Measurements from ENCODE around the gene FRK.
"Not testable (repeated sequence)": the region's sequence is repeated elsewhere in the genome, so short reads cannot be mapped to it uniquely, and the experiment has no call there.

FRK gene

DNA sequence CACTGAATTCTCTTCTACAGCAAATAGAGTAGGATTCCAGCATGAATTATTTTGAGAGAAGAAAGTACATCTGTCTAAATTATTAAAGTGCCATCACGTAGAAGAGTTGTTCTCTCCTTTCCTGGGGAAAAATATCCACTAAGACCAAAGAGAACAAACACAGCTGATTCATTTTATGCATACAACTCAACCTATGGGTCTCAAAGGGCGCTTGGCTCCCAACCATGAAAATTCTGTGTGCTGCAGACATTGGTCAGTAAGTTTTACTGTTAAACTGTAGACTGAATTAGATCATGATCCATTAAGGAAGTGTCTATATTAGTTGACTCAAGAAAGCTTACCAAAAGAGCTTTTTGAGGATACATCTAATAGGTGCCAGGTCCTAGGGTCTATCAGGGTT, 83.5 kb downstream of the FRK start:
- H3K4me3 ChIP-seq (ENCODE audit: low read depth, low read length), result no peak overlapping the region

DNA sequence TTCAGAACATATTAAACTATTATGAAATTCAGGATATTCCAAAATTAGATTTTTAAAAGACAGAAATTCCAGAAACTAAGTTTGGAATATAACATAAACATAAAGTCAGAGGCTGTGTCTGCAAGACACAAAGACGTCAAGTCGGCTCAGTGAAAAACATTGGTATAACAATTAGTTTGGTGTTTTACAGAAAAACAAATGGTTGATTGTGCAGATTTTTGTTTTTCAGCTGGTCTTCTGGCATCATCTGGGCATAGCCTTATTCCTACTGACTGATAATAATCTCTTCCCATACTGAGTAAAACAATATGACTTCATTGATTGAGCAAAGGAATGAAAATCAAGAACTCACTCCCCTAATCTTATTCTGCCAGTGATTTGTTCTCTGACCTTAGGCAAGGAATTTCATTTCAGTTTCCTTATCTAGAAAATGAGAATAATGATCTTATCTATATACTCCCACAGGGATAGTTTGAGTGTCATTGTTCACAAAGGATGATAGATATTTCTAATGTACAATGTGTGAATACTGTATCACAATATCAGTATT, 84.3 kb downstream of the FRK start:
- no peak overlapping the region for H3K9ac ChIP-seq (ENCODE audit: low read depth, low read length)
- H3K27me3 ChIP-seq (ENCODE audit: control insufficient read depth, insufficient read depth, low read length), result no peaks in the 10 kb centered on the region
- H3K9me3 ChIP-seq (ENCODE audit: control insufficient read depth, insufficient read depth, low read length), result no peaks in the 10 kb centered on the region
- H3K36me3 ChIP-seq (ENCODE audit: control insufficient read depth, insufficient read depth, low read length), result no peaks in the 10 kb centered on the region
- no peaks in the 10 kb centered on the region for H3K4me1 ChIP-seq (ENCODE audit: control insufficient read depth, insufficient read depth, low read length)
- H3K4me3 ChIP-seq (ENCODE audit: low read depth, low read length), result no peak overlapping the region
- H3K27ac ChIP-seq (ENCODE audit: low read depth, low read length), result no peak overlapping the region

More for the DNA sequence above, 83.5 kb downstream of the FRK start:
- Histone ChIP-seq H3K27ac (ENCODE audit: low read depth, low read length) (no peak overlapping the region), H3K9ac (ENCODE audit: low read depth, low read length) (no peak overlapping the region), H3K9me3 (ENCODE audit: control insufficient read depth, insufficient read depth, low read length) (no peaks in the 10 kb centered on the region), H3K4me1 (ENCODE audit: control insufficient read depth, insufficient read depth, low read length) (no peaks in the 10 kb centered on the region), H3K36me3 (ENCODE audit: control insufficient read depth, insufficient read depth, low read length) (no peaks in the 10 kb centered on the region), H3K27me3 (ENCODE audit: control insufficient read depth, insufficient read depth, low read length) (no peaks in the 10 kb centered on the region)

DNA sequence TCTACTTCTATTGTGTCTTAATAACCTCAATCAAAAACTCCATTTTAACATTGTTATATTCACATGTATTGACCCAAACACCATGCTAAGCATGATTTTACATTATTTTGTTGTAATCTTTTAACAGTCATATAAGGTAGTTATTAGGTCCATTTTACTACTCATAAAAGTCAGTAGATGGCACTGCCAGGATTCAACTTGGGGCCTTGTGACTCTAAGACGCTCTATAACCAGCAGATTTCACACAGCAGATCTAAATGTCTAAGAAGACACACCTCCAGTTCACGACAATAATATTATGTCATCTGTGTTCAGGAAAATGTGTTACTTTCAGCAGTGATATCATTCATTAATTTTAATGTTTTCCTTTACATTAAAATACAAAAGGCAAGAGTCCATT, 88.0 kb downstream of the FRK start:
- Histone ChIP-seq H3K27ac (ENCODE audit: low read depth, low read length) (no peak overlapping the region), H3K9me3 (ENCODE audit: control insufficient read depth, insufficient read depth, low read length) (no peaks in the 10 kb centered on the region), H3K4me1 (ENCODE audit: control insufficient read depth, insufficient read depth, low read length) (peaks cover 14% of the 10 kb centered on the region; the same call in 1 of the 2 replicates), H3K4me3 (ENCODE audit: low read depth, low read length) (no peak overlapping the region), H3K36me3 (ENCODE audit: control insufficient read depth, insufficient read depth, low read length) (no peaks in the 10 kb centered on the region), H3K9ac (ENCODE audit: low read depth, low read length) (no peak overlapping the region), H3K27me3 (ENCODE audit: control insufficient read depth, insufficient read depth, low read length) (no peaks in the 10 kb centered on the region)

DNA sequence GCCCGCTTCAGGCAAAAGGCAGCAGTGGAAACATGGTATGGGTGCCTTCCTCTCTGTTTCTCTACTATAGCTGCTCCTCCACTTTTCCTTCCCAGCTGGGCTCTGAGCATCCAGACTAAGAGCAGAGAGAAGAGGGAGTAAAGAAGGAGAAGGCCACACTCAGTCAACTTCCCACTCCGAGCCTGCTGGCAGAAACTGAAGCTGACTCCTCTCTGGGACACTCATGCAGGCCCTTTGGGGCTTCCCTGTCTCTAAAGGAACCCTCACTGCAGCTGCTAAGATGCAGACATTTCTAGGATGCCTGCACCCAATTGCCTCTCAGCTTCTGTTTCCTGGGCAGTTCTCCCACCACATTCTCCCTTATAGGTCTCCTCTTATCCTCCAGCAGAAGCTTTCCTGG, 88.9 kb downstream of the FRK start:
- Histone ChIP-seq H3K4me1 (ENCODE audit: control insufficient read depth, insufficient read depth, low read length) (peaks cover 14% of the 10 kb centered on the region; the same call in 1 of the 2 replicates), H3K27me3 (ENCODE audit: control insufficient read depth, insufficient read depth, low read length) (no peaks in the 10 kb centered on the region), H3K4me3 (ENCODE audit: low read depth, low read length) (no peak overlapping the region), H3K9me3 (ENCODE audit: control insufficient read depth, insufficient read depth, low read length) (no peaks in the 10 kb centered on the region), H3K27ac (ENCODE audit: low read depth, low read length) (no peak overlapping the region), H3K9ac (ENCODE audit: low read depth, low read length) (no peak overlapping the region), H3K36me3 (ENCODE audit: control insufficient read depth, insufficient read depth, low read length) (no peaks in the 10 kb centered on the region)

DNA sequence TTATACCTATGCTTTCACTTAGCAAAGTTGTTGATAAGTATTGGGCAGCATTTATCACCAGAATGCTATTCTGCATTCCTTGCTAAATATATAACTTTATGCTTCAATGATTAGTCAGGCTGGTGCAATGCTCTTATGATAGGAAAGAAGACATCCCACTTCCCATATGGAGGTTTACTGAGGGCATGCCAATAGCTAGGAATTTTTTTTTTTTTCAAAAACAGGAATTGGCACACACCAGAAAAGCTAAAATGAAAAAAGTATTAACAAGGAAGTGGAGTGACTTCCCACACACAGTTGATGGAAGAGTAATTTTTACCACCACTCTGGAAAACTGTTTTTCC, 90.8 kb downstream of the FRK start:
- Histone ChIP-seq H3K27ac (ENCODE audit: low read depth, low read length) (no peak overlapping the region), H3K4me3 (ENCODE audit: low read depth, low read length) (no peak overlapping the region), H3K9me3 (ENCODE audit: control insufficient read depth, insufficient read depth, low read length) (no peaks in the 10 kb centered on the region), H3K27me3 (ENCODE audit: control insufficient read depth, insufficient read depth, low read length) (no peaks in the 10 kb centered on the region), H3K36me3 (ENCODE audit: control insufficient read depth, insufficient read depth, low read length) (no peaks in the 10 kb centered on the region), H3K4me1 (ENCODE audit: control insufficient read depth, insufficient read depth, low read length) (peaks cover 14% of the 10 kb centered on the region; the same call in 1 of the 2 replicates), H3K9ac (ENCODE audit: low read depth, low read length) (no peak overlapping the region)

DNA sequence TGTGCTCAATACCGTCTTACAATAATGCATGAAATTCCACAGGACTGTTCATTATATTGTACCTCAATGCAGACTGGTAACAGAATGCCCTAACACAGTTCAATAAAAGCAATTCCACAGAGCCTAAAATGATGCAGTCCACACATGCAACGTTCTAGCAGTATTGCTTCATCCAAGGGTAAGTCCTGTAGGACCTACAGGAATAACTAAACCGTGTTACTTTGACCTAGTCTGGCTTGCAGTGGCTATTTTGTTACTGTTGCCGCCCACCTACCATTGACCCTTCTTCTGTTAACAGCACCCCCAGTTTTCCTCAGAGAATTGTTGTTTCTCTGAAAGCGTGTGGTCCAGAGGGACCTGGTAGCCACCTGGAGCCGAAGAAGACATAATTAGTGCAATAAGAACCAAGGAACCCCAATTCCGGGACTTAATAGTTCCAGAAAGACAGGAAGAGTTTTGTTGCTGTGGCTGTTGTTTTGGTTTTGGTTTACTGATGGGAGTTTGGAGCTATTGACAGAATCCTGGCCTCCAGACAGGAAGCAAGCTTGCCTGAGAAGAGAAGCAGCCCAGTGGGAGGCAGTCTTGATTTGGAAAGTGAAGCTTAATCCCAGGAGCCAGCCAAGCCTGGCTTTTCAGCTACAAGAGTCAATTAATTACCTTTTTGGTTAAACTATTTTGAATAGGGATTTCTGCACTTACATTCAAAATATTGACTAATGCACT, 91.3 kb downstream of the FRK start:
- Histone ChIP-seq H3K36me3 (ENCODE audit: control insufficient read depth, insufficient read depth, low read length) (no peaks in the 10 kb centered on the region), H3K27ac (ENCODE audit: low read depth, low read length) (peak overlapping the region; percentile 13), H3K4me1 (ENCODE audit: control insufficient read depth, insufficient read depth, low read length) (peaks cover 14% of the 10 kb centered on the region; the same call in 1 of the 2 replicates), H3K4me3 (ENCODE audit: low read depth, low read length) (no peak overlapping the region), H3K9ac (ENCODE audit: low read depth, low read length) (no peak overlapping the region), H3K9me3 (ENCODE audit: control insufficient read depth, insufficient read depth, low read length) (no peaks in the 10 kb centered on the region), H3K27me3 (ENCODE audit: control insufficient read depth, insufficient read depth, low read length) (no peaks in the 10 kb centered on the region)

DNA sequence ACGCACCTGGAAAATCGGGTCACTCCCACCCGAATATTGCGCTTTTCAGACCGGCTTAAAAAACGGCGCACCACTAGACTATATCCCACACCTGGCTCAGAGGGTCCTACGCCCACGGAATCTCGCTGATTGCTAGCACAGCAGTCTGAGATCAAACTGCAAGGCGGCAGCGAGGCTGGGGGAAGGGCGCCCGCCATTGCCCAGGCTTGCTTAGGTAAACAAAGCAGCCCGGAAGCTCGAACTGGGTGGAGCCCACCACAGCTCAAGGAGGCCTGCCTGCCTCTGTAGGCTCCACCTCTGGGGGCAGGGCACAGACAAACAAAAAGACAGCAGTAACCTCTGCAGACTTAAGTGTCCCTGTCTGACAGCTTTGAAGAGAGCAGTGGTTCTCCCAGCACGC, 100.4 kb downstream of the FRK start:
- H3K4me3 ChIP-seq (ENCODE audit: low read depth, low read length); H3K9me3 ChIP-seq (ENCODE audit: control insufficient read depth, insufficient read depth, low read length); H3K27ac ChIP-seq (ENCODE audit: low read depth, low read length); H3K27me3 ChIP-seq (ENCODE audit: control insufficient read depth, insufficient read depth, low read length); H3K9ac ChIP-seq (ENCODE audit: low read depth, low read length); H3K4me1 ChIP-seq (ENCODE audit: control insufficient read depth, insufficient read depth, low read length); H3K36me3 ChIP-seq (ENCODE audit: control insufficient read depth, insufficient read depth, low read length): not testable (repeated sequence)

DNA sequence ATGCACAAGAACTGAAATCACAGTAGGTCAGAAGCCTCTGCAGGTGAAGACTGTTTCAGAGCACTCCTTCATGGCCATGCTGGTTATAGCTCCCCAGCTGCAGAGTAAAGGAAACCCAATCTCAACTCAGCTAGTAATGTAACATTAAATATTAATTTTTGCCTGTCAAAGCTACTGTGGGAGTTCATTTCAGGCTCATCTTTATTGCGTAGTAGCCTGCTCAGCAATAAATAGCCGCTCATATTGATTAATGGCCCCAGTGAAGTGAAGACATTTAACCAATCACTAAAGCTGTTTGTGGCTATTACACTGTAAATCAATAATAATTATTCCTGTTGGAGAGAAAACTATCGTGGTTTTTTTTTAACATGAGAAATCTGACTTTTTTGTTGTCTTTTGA, 101.7 kb downstream of the FRK start:
- peaks cover 2% of the 10 kb centered on the region; the same call in 1 of the 2 replicates for H3K9me3 ChIP-seq (ENCODE audit: control insufficient read depth, insufficient read depth, low read length)

DNA sequence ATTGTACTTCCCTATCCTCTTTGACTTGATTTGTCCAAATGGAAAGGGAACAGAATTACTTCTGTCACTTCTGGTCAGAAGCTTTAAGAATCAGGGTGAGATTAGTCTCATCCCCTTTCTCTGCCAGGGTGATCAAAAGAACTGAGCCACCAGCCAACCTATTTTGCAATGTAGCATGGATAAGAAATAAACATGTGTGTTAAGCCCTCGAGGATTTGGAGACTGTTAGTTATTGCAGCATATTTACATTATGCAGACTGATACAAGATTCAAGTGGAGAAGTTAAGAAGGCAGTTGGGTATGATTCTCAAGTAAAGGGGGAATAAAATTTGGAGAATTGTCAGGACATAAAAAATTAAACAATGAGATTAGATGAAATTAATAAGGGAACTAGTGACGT, 106.0 kb downstream of the FRK start:
- no peaks in the 10 kb centered on the region for H3K4me1 ChIP-seq (ENCODE audit: control insufficient read depth, insufficient read depth, low read length)
- no peaks in the 10 kb centered on the region for H3K36me3 ChIP-seq (ENCODE audit: control insufficient read depth, insufficient read depth, low read length)
- H3K27ac ChIP-seq (ENCODE audit: low read depth, low read length), result no peak overlapping the region
- H3K4me3 ChIP-seq (ENCODE audit: low read depth, low read length), result no peak overlapping the region
- no peaks in the 10 kb centered on the region for H3K27me3 ChIP-seq (ENCODE audit: control insufficient read depth, insufficient read depth, low read length)
- peaks cover 2% of the 10 kb centered on the region; the same call in 1 of the 2 replicates for H3K9me3 ChIP-seq (ENCODE audit: control insufficient read depth, insufficient read depth, low read length)
- no peak overlapping the region for H3K9ac ChIP-seq (ENCODE audit: low read depth, low read length)

More for the DNA sequence above, 101.7 kb downstream of the FRK start:
- Histone ChIP-seq H3K27ac (ENCODE audit: low read depth, low read length) (no peak overlapping the region), H3K27me3 (ENCODE audit: control insufficient read depth, insufficient read depth, low read length) (no peaks in the 10 kb centered on the region), H3K4me1 (ENCODE audit: control insufficient read depth, insufficient read depth, low read length) (no peaks in the 10 kb centered on the region), H3K9ac (ENCODE audit: low read depth, low read length) (no peak overlapping the region), H3K36me3 (ENCODE audit: control insufficient read depth, insufficient read depth, low read length) (no peaks in the 10 kb centered on the region), H3K4me3 (ENCODE audit: low read depth, low read length) (no peak overlapping the region)

DNA sequence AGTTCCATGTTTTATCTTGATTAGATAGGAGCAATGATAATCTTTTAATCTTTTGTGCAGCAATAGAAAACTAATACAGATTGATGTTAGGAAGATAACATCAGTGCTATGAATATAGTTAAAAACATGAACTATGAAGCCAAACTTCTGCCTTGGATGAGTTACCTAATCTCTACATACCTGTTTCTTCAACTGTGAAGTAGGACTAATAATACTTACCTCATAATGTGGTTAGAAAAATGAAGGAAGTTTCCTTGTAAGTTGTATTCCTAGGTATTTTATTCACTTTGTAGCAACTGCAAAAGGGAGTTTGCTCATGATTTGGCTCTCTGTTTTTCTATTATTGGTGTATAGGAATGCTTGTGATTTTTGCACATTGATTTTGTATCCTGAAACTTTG, 111.9 kb downstream of the FRK start:
- H3K9me3 ChIP-seq (ENCODE audit: control insufficient read depth, insufficient read depth, low read length), result no peaks in the 10 kb centered on the region
- no peak overlapping the region for H3K4me3 ChIP-seq (ENCODE audit: low read depth, low read length)
- no peaks in the 10 kb centered on the region for H3K4me1 ChIP-seq (ENCODE audit: control insufficient read depth, insufficient read depth, low read length)
- H3K36me3 ChIP-seq (ENCODE audit: control insufficient read depth, insufficient read depth, low read length), result no peaks in the 10 kb centered on the region
- H3K9ac ChIP-seq (ENCODE audit: low read depth, low read length), result no peak overlapping the region
- no peaks in the 10 kb centered on the region for H3K27me3 ChIP-seq (ENCODE audit: control insufficient read depth, insufficient read depth, low read length)
- no peak overlapping the region for H3K27ac ChIP-seq (ENCODE audit: low read depth, low read length)

DNA sequence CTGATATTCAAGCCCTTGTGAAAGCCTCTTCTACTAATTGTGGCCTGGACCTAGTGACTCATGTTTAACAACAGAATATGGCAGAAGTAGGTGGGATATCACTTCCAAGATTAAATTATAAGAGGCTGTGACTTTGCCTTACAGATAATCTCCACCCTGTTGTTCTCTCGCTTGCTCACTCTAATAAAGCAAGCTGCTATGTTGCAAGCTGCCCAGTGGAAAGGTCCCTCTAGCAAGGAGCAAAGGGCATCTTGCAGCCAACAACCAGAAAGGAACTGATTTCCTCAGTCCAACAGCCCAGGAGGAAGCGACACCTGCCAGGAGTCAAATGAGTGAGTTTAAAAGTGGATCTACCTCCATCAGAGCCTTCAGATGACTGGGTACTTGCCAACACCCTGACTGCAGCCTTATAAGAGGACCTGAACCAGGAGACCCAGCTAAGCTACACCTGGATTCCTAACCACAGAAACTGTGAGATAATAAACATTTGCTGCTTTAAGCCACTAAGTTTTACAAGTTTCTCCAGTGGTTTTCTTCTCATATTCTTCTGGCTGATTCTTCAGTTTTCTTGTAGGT, 112.6 kb downstream of the FRK start:
- no peak overlapping the region for H3K27ac ChIP-seq (ENCODE audit: low read depth, low read length)
- no peaks in the 10 kb centered on the region for H3K36me3 ChIP-seq (ENCODE audit: control insufficient read depth, insufficient read depth, low read length)
- H3K9me3 ChIP-seq (ENCODE audit: control insufficient read depth, insufficient read depth, low read length), result no peaks in the 10 kb centered on the region
- H3K9ac ChIP-seq (ENCODE audit: low read depth, low read length), result no peak overlapping the region
- no peaks in the 10 kb centered on the region for H3K4me1 ChIP-seq (ENCODE audit: control insufficient read depth, insufficient read depth, low read length)
- no peaks in the 10 kb centered on the region for H3K27me3 ChIP-seq (ENCODE audit: control insufficient read depth, insufficient read depth, low read length)
- H3K4me3 ChIP-seq (ENCODE audit: low read depth, low read length), result no peak overlapping the region

Data from HUES48 (cell line).